ENCODE results near the gene NCBP2. TPM values are rescaled to one million over a fixed set of nuclear protein-coding genes. Genes with fewer than 3 reads are reported as not detected.

Gene NCBP2
- total RNA-seq, 4 donors from 2014 or later: 33.3 to 63.3 (median 39.9) TPM

DNA sequence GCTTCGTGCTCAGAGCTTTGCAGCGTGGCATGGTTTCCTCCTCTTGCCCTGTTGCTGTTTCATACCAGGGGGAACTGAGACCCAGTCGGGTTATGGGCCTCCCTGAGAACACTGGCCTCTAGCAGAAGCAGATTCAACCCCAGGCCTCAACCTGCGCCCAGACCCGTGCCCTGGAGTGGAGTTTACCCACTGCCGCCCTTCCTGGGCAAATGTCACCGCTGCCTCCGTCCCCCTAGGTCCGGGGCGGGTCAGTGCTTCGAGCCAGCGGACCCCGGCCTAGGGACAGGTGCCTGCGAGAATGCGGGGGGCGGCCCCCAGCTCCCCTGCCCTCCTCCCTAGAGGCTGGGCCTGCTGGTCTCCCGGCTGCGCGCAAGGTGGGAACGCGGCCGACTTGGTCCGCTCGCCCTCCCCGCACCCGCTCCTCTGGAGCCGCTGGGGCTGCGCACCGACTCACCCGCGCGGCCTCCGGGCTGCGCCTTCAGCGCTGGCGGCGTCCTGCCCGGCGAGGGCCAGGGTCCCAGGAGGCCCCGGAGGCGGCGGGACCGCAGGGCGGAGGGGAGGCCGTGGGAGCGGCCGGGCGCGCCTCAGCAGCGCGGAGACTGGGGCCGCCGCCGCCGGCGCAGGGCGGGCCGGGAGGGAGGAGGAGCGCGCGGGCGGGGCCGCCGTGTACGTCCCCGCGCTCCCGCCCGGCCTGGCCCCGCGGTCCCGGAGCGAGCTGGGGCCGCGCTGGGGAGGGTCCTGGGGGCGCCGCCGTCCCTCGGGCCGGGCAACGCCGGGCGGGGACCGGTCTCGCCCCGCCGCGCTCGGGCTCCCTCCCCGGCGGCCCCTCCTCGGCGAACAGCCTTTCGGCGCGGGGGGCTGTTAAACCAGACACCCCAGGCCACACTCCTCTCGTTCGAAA, 26.2 kb upstream of the NCBP2 start, which contains the start of gene PIGZ:
Gene PIGZ (minus strand): TSS at position 601 of the 901 bp plus-strand sequence. CDS start 16,802 bp downstream, outside the sequence.
- ATAC-seq (ENCODE audit: low FRiP score) (peak; percentile 74), DNase-seq (ENCODE audit: low spot score) (no peak)
- TF ChIP-seq, protein P1, sequence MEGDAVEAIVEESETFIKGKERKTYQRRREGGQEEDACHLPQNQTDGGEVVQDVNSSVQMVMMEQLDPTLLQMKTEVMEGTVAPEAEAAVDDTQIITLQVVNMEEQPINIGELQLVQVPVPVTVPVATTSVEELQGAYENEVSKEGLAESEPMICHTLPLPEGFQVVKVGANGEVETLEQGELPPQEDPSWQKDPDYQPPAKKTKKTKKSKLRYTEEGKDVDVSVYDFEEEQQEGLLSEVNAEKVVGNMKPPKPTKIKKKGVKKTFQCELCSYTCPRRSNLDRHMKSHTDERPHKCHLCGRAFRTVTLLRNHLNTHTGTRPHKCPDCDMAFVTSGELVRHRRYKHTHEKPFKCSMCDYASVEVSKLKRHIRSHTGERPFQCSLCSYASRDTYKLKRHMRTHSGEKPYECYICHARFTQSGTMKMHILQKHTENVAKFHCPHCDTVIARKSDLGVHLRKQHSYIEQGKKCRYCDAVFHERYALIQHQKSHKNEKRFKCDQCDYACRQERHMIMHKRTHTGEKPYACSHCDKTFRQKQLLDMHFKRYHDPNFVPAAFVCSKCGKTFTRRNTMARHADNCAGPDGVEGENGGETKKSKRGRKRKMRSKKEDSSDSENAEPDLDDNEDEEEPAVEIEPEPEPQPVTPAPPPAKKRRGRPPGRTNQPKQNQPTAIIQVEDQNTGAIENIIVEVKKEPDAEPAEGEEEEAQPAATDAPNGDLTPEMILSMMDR (IDR thresholded peaks at IDR 0.05): no peak

DNA sequence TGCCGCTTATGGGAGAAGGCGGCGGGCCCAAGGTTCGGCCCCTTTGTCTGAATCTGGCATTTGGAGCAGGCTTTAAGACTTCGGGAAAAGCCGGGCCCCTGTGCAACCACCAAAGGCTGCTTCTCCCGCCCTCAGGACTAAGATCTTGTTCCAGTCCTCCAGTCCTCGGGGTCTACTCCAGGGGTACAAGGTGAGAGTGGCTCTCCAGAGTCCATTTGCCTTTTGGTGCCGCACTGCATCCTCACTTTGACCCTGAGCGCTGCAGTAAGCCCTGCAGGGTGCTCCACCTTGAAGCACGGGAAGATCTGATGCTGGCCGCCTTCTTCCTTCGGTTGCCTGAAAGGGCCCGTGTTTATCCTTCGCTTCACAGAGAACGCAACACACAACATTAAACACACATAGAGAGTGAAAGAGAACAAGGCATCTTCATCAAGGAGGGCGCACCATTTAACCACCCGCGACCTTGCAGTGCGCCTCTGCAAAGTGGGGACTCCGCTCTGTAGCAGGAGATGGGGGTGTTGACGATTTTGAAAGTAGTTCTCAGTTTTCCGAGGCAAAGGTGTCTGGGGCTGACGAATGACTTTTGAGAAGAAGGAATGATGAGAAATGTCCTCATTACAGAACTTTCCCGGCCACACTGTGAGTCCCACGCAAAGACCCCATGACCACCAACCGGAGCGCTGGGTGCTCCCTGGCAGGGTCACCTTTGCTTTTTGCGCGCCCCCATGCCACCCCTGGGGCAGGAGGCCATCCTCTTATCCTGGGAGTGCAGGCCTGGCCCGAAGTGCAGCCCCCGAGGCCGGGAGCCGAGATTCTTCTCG, 25.3 kb upstream of the NCBP2 start:
- no peak for DNase-seq (ENCODE audit: low spot score)
- TF ChIP-seq, protein P1 (IDR thresholded peaks at IDR 0.05): no peak
- ATAC-seq (ENCODE audit: low FRiP score): no peak

DNA sequence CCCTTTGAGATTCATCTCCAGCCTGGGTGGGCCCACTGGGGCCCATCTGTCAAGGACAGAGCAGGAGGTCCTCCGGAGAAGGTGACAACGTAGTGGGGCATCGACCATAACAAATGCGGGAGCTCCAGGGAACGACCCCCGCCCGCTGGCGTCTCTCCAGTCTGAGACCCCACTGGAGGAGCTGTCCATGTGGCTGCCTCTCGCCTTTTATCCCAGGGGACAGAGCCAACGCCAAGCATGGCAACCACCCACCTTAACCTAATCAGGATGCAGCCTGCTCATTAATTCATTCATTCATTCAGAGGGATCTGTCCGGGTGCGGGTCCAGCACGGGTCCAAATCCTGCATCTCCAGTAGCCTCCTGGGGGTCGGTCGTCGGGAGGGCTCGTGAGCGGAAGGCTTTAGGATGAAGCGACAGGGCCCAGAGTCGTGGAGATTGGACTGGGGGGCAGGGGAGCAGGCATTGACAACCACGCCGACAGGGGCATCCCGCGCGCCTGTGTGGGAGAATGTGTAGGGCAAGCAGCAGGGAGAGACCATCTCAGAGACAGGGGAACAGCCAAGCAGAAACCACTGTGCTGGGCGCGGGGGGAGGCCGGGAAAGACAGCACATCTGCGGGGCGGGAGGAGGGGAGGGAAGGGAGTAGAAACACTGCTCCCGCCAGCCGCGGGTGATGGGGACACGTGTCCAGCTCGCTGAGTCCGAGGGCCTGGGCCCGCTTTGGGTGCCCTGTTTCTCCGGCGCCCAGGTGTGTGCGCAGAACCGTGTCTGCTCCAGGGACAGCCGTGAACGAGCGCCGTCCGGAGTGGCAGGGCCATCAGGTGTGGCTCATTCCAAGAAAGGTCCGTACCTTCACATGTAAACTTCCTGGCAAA, 24.4 kb upstream of the NCBP2 start:
- TF ChIP-seq, protein P1 (IDR thresholded peaks at IDR 0.05): no peak
- ATAC-seq (ENCODE audit: low FRiP score) (no peak), DNase-seq (ENCODE audit: low spot score) (no peak)

DNA sequence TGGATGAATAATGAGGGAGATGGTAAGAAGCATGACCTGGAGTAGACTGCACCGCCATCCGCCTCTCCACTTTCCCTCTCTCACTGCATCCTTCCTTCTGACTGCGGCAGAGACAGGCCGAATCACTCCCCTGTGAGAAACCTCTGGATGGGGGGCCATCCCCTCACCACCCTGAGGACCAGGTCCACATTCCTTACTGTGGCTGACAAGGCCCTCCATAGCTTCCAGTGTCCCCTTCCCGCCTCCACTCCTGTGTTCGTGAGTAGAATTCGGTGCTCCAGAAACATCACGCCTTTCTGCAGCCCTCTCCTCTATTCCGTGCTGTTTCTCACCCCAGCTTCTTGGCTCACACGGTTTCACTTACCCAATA, 23.5 kb upstream of the NCBP2 start:
- DNase-seq (ENCODE audit: low spot score): no peak
- ATAC-seq (ENCODE audit: low FRiP score): no peak
- TF ChIP-seq, protein P1 (IDR thresholded peaks at IDR 0.05): no peak

DNA sequence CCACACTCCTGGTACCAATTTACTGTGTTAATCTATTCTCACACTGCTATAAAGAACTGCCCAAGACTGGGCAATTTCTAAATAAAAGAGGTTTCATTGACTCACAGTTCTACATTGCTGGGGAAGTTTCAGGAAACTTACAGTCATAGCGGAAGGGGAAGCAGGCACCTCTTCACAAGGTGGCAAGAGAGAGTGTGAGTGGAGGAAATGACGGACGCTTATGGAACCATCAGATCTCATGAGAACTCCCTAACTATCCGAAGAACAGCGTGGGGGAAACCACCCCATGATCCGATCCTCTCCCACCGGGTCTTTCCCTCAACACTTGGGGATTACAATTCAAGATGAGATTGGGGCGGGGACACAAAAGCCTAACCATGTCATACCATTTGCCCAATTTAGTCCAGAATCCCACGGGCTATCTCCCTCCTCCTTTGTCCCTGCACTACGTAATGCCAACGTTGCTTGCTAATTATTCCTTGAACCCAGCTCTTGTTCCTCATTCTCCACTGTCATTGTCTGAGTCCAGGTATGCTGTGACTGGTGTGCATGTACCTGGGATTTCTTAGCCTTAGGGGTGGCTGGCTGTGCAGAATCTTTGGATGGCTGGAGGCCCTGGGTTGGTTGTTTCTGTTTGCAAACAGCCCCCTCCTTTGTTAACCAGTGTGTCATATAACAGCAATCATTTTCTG, 22.9 kb upstream of the NCBP2 start:
- ATAC-seq (ENCODE audit: low FRiP score) (no peak), DNase-seq (ENCODE audit: low spot score) (no peak)
- TF ChIP-seq, protein P1 (IDR thresholded peaks at IDR 0.05): no peak

DNA sequence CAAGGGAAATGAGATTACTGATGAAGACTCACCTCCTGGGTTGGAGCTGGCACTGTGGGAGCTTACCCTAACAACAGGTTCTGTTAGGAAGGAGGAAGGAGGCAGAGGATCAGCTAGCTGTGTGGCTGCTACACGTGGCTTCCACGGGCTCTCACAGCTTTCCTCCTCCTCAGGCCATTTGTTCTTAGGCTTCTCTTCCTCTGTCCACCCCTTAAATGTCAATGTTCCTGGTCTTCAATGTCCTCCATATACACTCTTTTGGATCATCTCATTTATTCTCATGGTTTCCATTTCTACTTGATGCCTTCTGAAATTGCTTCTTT, 21.3 kb upstream of the NCBP2 start:
- DNase-seq (ENCODE audit: low spot score) (no peak), ATAC-seq (ENCODE audit: low FRiP score) (no peak)
- TF ChIP-seq, protein P1 (IDR thresholded peaks at IDR 0.05): no peak
